Tibial nerve (tissue), 4 donors: Measurements from ENCODE around the gene TMEM204. TPM values are rescaled to one million over a fixed set of nuclear protein-coding genes. Genes with fewer than 3 reads are reported as not detected.
A peak's percentile ranks its signal among the peaks of the same experiment; 100 is the strongest.

ENCODE experiments used
- DNase-seq, 2 donors: peaks; one replicate each; pipeline ENCODE4 v3.0.0-alpha.2; 2019; ENCODE audit warnings: low spot score in 2 of 2
- H3K27ac ChIP-seq, 4 donors: fragments of 200-600 bp; sonication (generic) in 3 of 4; one replicate each; pipeline ENCODE4 v1.5.1; 2017 to 2019; ENCODE audit warnings: mild to moderate bottlenecking in 1 of 4
- H3K27me3 ChIP-seq, 2 donors: fragments of 200-600 bp; sonication (generic) in 1 of 2; one replicate each; pipeline versions ENCODE4 v1.5.1 to v1.6.0; 2017 to 2019
- H3K36me3 ChIP-seq, 3 donors: fragments of 200-600 bp; sonication (generic); one replicate each; pipeline ENCODE4 v1.5.1; 2018 to 2019
- H3K4me1 ChIP-seq, 4 donors: fragments of 200-600 bp; sonication (generic) in 3 of 4; one replicate each; pipeline ENCODE4 v1.5.1; 2017 to 2019
- H3K4me3 ChIP-seq, 4 donors: fragments of 200-600 bp; sonication (generic) in 3 of 4; one replicate each; pipeline ENCODE4 v1.5.1; 2017 to 2019; ENCODE audit warnings: mild to moderate bottlenecking in 1 of 4, moderate library complexity in 1 of 4
- H3K9me3 ChIP-seq, 4 donors: fragments of 200-600 bp; sonication (generic) in 3 of 4; one replicate each; pipeline ENCODE4 v1.5.1; 2017 to 2019
- EP300 ChIP-seq, 2 donors: sonication (generic); formaldehyde crosslinking; IDR thresholded peaks; one replicate each; pipeline ENCODE4 v1.6.1; 2017; ENCODE audit warnings: antibody characterized with exemption in 2 of 2, mild to moderate bottlenecking in 1 of 2
- POLR2A ChIP-seq, 2 donors: fragments of 450-650 bp; IDR thresholded peaks; one replicate each; pipeline ENCODE4 v1.6.1; 2017; ENCODE audit warnings: antibody characterized with exemption in 2 of 2, mild to moderate bottlenecking in 2 of 2, moderate library complexity in 2 of 2
- WGBS, 2 donors: methylation state at CpG; one replicate each; pipeline ENCODE4 v1.1.5; 2018; 5-methylcytosine and 5-hydroxymethylcytosine counted together
- total RNA-seq, 4 donors: library from RNA; depleted of rRNA; stranded (reverse); fragments of >200 nt; gene quantifications; one replicate each; pipeline ENCODE4 v1.1.0, GENCODE V29; 2016
- TF ChIP-seq, protein P1 (sequence below), 5 experiments: fragments of 200-600 bp in 3 of 5; fragments of 450-650 bp in 2 of 5; sonication (generic) in 3 of 5; IDR thresholded peaks; one replicate each; pipeline ENCODE4 v1.5.1; 2016 to 2019; ENCODE audit warnings: antibody characterized with exemption in 5 of 5, mild to moderate bottlenecking in 3 of 5, moderate library complexity in 2 of 5

Gene TMEM204
- total RNA-seq, 4 donors from 2014 or later: 46.3 to 53.7 (median 48.9) TPM

DNA sequence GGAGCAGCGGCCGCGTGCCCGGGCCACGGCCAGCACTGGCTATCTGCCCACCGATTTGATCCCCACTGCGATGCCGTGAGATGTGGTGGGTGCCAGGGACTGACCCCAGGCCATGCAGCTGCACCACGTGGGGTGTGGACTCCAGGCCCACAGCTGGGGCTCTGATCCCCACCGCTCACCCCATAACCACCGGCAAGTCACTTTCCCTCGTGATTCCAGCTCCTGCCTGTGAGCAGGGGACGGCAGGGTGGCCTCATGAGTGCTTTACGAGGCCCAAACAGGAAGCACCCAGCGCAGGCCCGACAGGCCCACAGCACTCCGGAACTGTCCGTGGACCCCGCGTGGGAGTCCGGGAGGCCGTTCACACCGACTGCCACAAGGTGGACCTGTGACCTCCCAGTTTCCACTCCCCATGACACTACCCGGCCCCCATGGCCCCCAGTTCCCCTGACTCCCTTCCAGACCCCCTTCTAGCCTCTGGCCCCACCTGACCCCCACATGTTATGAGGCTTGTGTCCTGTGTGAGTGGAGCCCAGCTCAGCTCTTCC, 45.3 kb upstream of the TMEM204 start:
- Histone ChIP-seq H3K27me3 (no peaks in the 10 kb centered on the region), H3K36me3 (no peaks in the 10 kb centered on the region), H3K4me3 (no peak overlapping the region), H3K9me3 (no peaks in the 10 kb centered on the region), H3K27ac (no peak overlapping the region), H3K4me1 (peaks cover 0 to 9% (median 0%) of the 10 kb centered on the region in 4 donors)
- WGBS, 2 donors: 79 to 83% methylated on average over 18 to 19 of the region's 24 CpGs
- TF ChIP-seq EP300 (IDR thresholded peaks at IDR 0.05): no peak
- TF ChIP-seq POLR2A (IDR thresholded peaks at IDR 0.05): no peak
- TF ChIP-seq, protein P1, sequence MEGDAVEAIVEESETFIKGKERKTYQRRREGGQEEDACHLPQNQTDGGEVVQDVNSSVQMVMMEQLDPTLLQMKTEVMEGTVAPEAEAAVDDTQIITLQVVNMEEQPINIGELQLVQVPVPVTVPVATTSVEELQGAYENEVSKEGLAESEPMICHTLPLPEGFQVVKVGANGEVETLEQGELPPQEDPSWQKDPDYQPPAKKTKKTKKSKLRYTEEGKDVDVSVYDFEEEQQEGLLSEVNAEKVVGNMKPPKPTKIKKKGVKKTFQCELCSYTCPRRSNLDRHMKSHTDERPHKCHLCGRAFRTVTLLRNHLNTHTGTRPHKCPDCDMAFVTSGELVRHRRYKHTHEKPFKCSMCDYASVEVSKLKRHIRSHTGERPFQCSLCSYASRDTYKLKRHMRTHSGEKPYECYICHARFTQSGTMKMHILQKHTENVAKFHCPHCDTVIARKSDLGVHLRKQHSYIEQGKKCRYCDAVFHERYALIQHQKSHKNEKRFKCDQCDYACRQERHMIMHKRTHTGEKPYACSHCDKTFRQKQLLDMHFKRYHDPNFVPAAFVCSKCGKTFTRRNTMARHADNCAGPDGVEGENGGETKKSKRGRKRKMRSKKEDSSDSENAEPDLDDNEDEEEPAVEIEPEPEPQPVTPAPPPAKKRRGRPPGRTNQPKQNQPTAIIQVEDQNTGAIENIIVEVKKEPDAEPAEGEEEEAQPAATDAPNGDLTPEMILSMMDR (IDR thresholded peaks at IDR 0.05): no peak
- no peak for DNase-seq

DNA sequence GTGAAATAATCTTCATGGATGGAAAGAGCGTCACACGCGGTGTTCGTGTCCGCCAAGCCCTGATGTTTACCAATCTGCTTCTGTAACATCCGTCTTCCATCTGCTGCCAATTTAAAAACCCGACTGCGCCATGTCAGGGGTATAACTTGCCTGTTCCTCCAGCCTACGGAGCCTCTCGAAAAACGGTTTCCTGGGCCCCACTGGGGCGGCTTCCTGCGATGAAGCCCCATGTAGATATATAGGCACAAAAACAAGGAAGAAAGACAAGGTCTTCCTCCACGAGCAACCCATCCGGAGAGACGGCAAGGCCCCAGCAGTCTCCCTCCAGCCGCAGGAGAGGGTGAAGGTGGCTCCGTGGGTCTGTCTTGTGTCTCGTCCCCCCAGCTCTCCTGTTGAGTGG, 44.8 kb upstream of the TMEM204 start, which contains the start of gene PTX4:
Gene PTX4 (minus strand): TSS at position 326 of the 400 bp plus-strand sequence. CDS start 35 bp downstream, at position 291.
- DNase-seq: no peak
- no peaks in the 10 kb centered on the region for H3K9me3 ChIP-seq
- no peak within 1 kb of the TSS for H3K4me3 ChIP-seq
- H3K27ac ChIP-seq: no peak within 1 kb of the TSS
- TF ChIP-seq POLR2A (IDR thresholded peaks at IDR 0.05) (no peak), EP300 (IDR thresholded peaks at IDR 0.05) (no peak)
- TF ChIP-seq, protein P1 (IDR thresholded peaks at IDR 0.05): no peak
- H3K27me3 ChIP-seq: no peaks in the 10 kb centered on the region
- no peaks in the 10 kb centered on the region for H3K36me3 ChIP-seq
- H3K4me1 ChIP-seq: peaks cover 0 to 9% (median 0%) of the 10 kb centered on the region in 4 donors
- 86 to 94% methylated on average over 19 of the region's 19 CpGs for WGBS, 2 donors

DNA sequence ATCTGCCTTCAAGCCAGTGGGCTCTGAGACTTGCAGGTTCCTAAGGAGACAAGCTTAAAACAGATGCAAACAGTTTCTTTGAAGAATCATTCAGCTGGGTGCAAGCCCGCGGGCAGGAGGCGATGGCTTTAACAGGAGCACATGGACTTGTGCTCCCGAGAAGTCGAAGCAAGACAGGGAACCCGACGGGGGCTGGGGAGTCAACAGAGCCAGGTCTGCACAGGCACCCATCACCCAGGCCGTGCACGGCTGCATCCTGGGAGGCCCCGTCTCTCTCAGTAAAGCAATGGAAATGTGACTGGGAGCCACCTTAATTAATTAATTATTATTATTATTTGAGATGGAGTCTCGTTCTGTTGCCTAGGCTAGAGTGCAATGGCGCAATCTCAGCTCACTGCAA, 44.4 kb upstream of the TMEM204 start:
- H3K27ac ChIP-seq: no peak overlapping the region
- no peaks in the 10 kb centered on the region for H3K27me3 ChIP-seq
- no peaks in the 10 kb centered on the region for H3K36me3 ChIP-seq
- H3K4me1 ChIP-seq: peaks cover 0 to 13% (median 0%) of the 10 kb centered on the region in 4 donors
- 89 to 90% methylated on average over 12 of the region's 12 CpGs for WGBS, 2 donors
- H3K4me3 ChIP-seq: no peak overlapping the region
- TF ChIP-seq, protein P1 (IDR thresholded peaks at IDR 0.05): no peak
- no peak for TF ChIP-seq EP300 (IDR thresholded peaks at IDR 0.05)
- no peak for TF ChIP-seq POLR2A (IDR thresholded peaks at IDR 0.05)
- no peak for DNase-seq
- H3K9me3 ChIP-seq: no peaks in the 10 kb centered on the region

DNA sequence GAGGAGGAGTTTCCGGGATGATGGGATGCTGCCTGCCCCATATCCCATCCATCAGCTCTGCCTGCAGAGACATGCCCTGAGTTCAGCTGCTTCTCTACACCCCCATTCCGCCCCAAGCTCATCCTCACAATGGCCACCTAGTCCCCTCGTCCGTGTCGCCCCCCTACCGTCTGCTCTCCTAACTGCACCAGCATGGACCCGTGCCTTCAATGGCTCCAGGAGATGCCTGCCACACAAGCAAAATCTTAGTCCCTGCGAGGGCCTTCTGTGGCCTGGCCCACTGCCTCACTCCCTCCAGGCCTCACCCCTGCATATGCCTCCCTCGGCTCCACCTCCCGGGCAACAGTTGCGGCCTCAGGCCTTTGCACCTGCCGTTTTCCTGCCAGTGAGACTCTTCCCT, 42.1 kb upstream of the TMEM204 start:
- TF ChIP-seq EP300 (IDR thresholded peaks at IDR 0.05): no peak
- TF ChIP-seq, protein P1 (IDR thresholded peaks at IDR 0.05): no peak
- TF ChIP-seq POLR2A (IDR thresholded peaks at IDR 0.05): no peak
- WGBS, 2 donors: 83% methylated on average over 12 of the region's 12 CpGs
- H3K9me3 ChIP-seq: no peaks in the 10 kb centered on the region
- H3K4me1 ChIP-seq: peaks cover 0 to 24% (median 0%) of the 10 kb centered on the region in 4 donors
- no peaks in the 10 kb centered on the region for H3K27me3 ChIP-seq
- no peak overlapping the region for H3K4me3 ChIP-seq
- no peak for DNase-seq
- H3K36me3 ChIP-seq: peaks cover 0 to 20% (median 0%) of the 10 kb centered on the region in 3 donors
- H3K27ac ChIP-seq: no peak overlapping the region

DNA sequence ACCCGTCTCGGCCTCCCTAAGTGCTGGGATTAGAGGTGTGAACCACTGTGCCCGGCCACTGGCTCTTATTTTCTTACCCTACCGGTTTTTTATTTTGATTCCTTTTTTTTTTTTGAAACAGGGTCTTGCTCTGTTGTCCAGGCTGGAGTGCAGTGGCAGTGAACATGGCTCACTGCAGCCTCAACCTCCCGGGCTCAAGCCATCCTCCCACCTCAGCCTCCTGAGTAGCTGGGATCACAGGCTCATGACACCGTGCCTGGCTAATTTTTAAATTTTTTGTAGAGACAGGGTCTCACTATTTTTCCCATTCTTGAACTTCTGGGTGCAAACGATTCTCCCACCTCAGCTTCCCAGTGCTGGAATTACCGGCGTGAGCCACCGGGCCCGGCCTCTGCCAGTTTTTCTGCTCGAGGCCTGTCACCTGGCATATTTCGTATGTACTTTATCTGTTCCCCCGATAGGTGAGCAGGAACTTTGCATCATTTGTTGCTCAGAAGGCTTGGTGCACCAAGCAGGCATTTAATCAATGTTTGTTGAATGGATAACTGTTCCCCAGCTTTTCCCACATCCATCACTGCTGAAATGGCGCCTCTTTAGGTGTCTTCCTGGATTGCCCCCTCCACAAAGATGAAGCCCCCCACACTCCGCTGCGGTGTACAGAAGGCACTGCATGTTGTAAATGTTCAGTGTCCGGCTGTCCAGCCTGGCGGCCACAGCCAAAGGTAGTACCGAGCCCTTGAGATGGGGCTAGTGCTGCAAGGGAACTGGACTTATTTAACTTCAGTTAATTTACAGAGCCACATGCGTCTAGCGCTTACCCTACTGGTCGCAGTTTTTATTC, 41.2 kb upstream of the TMEM204 start:
- no peak for DNase-seq
- Histone ChIP-seq H3K27me3 (no peaks in the 10 kb centered on the region), H3K27ac (peak overlapping the region in 3 of 4 donors; percentile 88 to 96 (median 90)), H3K36me3 (peaks cover 0 to 30% (median 0%) of the 10 kb centered on the region in 3 donors), H3K4me3 (peak overlapping the region; percentile 73 to 93 (median 86)), H3K9me3 (no peaks in the 10 kb centered on the region), H3K4me1 (peaks cover 0 to 24% (median 0%) of the 10 kb centered on the region in 4 donors)
- WGBS, 2 donors: 81 to 83% methylated on average over 23 of the region's 23 CpGs
- no peak for TF ChIP-seq EP300 (IDR thresholded peaks at IDR 0.05)
- TF ChIP-seq, protein P1 (IDR thresholded peaks at IDR 0.05): no peak
- no peak for TF ChIP-seq POLR2A (IDR thresholded peaks at IDR 0.05)
